ENCODE measurements around the gene RASGRF1.

- no peak for TF ChIP-seq FOXA1 (IDR thresholded peaks at IDR 0.05)
- TF ChIP-seq BHLHE40 (IDR thresholded peaks at IDR 0.05; ENCODE audit: borderline replicate concordance): no peak
- no peak for TF ChIP-seq ARNT (IDR thresholded peaks at IDR 0.05)
- TF ChIP-seq SP1 (IDR thresholded peaks at IDR 0.05): no peak
- no peak for TF ChIP-seq CTBP1 (IDR thresholded peaks at IDR 0.05; ENCODE audit: borderline replicate concordance)
- no peak for TF ChIP-seq SUZ12 (IDR thresholded peaks at IDR 0.05)
- no peak for TF ChIP-seq FOXK2 (IDR thresholded peaks at IDR 0.05)
- no peak for TF ChIP-seq FOXM1 (IDR thresholded peaks at IDR 0.05; ENCODE audit: borderline replicate concordance)
These were observed 41.2 kb downstream of the RASGRF1 start for GRCh38 chr15:79049416-79049815.
